Right cardiac atrium (tissue), 5 donors: ENCODE measurements around the gene PTN. TPM values are rescaled to one million over a fixed set of nuclear protein-coding genes. Genes with fewer than 3 reads are reported as not detected.

ENCODE experiments used
- ATAC-seq, 2 donors: fragments of 200-7000 bp; cut with Tn5 transposase; one replicate each; pipeline versions ENCODE4 v1.8.0 to v1.9.1; 2020; ENCODE audit warnings: moderate library complexity in 2 of 2, mild to moderate bottlenecking in 1 of 2
- DNase-seq, 3 donors: peaks; one replicate each; pipeline ENCODE4 v3.0.0-alpha.2; 2020
- H3K27ac ChIP-seq: one replicate; pipeline ENCODE4 v1.5.1; 2013; ENCODE audit warnings: mild to moderate bottlenecking, low read length, control low read depth, moderate library complexity
- H3K27me3 ChIP-seq: one replicate; pipeline ENCODE4 v1.6.1; 2013; ENCODE audit not compliant: control insufficient read depth, insufficient read depth
- H3K4me1 ChIP-seq: one replicate; pipeline ENCODE4 v1.6.1; 2013; ENCODE audit warnings: low read length; ENCODE audit not compliant: control insufficient read depth, insufficient read depth
- H3K4me3 ChIP-seq: one replicate; pipeline ENCODE4 v1.5.1; 2013; ENCODE audit warnings: low read length, control low read depth
- H3K9me3 ChIP-seq: one replicate; pipeline ENCODE4 v1.6.1; 2013; ENCODE audit warnings: low read length; ENCODE audit not compliant: control insufficient read depth
- WGBS: extraction: QIAGEN DNeasy Blood & Tissue Kit; methylation state at CpG from one replicate; pipeline ENCODE4 v1.1.7; 2013; 5-methylcytosine and 5-hydroxymethylcytosine counted together
- intact Hi-C, 4 donors: fragments of 100-400 bp; cut with DNase I; formaldehyde crosslinking; loops; one replicate each; pipeline versions ENCODE4 v1.11.0 to v1.14.0; 2022 to 2023
- polyA plus RNA-seq: library from polyadenylated mRNA; stranded (reverse); fragments of 200-250 nt; gene quantifications from one replicate; pipeline ENCODE4 v1.2.3, GENCODE V29; 2013
- total RNA-seq, 4 donors: library from RNA; stranded (reverse); fragmentation: NEBNext Ultra II Directional; extraction: Animal tissue kit (Norgen Biotek cat#: 25700); gene quantifications; one replicate each; pipeline ENCODE4 v1.2.1, GENCODE V29; 2021
- donor health status: healthy with polysubstance abuse.
- donor health status: DM: no; HTN: yes; CAD: no.
- donor health status: DM: no; HTN: no; CAD: no.
- donor health status: DM: no; HTN: yes; CAD: no; lungs with severe emphysema.
- donor health status: DM: yes; HTN: yes; CAD: no.

PTN gene
- total and polyA plus RNA-seq, 5 donors = 9.6 to 51.0 (median 19.7) TPM

DNA sequence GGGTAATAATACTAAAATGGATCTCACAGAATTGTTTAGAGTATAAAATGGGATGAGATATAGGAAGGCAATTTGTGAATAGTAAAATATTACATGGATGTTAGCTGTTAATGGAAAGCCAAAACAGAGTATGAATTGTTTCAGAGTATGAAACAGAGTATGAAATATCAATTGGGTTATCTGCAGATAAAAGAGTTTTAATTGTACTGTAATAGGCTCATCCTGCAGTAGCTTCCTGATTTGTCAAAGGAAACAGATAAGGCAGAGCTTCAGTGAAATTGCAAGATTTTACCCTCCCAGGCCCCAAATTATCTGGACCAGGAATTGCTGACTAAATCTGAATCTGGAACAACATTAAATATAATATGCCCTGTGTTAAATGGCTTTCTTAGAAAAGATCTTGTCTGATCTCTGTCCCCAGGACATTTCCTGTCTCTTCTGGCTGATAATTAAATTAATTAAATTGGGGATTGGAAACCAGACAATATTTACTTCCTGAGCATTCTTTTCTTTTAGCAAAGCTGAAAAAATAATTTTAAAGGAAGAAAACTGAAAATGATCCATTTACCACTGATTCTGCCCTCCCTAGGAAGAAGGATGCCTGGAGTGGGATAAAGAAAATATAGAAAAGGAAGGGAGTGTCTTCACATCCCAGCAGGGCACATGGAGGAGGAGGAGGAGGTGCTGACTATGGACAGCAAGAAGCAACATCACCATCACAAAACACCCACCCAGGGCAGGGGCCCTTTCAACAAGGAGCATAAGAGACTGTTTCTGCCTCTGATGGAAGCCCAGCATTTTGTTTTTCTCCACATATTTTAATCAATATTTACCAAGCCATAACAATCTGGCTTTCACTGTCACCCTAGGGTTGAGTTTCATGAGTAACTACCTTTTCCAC is 18.5 kb downstream of the PTN start:
- DNase-seq = no peak
- intact Hi-C loops = no loop called here
- Histone ChIP-seq H3K27ac (no peak overlapping the region), H3K27me3 (no peaks in the 10 kb centered on the region), H3K4me3 (no peak overlapping the region), H3K9me3 (no peaks in the 10 kb centered on the region), H3K4me1 (peaks cover 2% of the 10 kb centered on the region)
- no peak for ATAC-seq

- Histone ChIP-seq H3K4me1 (no peaks in the 10 kb centered on the region), H3K27ac (no peak overlapping the region), H3K27me3 (no peaks in the 10 kb centered on the region), H3K9me3 (no peaks in the 10 kb centered on the region), H3K4me3 (no peak overlapping the region)
- DNase-seq (no peak), ATAC-seq (no peak)
- 87% methylated on average over 9 of the region's 9 CpGs for WGBS
- intact Hi-C loops = no loop called here
Observed at GRCh38 chr7:137316648-137317353, 26.7 kb downstream of the PTN start.

- Histone ChIP-seq H3K9me3 (no peaks in the 10 kb centered on the region), H3K4me1 (no peaks in the 10 kb centered on the region), H3K27me3 (no peaks in the 10 kb centered on the region), H3K4me3 (no peak overlapping the region), H3K27ac (no peak overlapping the region)
- no peak for DNase-seq
- ATAC-seq = no peak
- intact Hi-C loops = no loop called here
- 56% methylated on average over 4 of the region's 4 CpGs for WGBS
Observed at GRCh38 chr7:137313201-137313600, 30.3 kb downstream of the PTN start.

DNA sequence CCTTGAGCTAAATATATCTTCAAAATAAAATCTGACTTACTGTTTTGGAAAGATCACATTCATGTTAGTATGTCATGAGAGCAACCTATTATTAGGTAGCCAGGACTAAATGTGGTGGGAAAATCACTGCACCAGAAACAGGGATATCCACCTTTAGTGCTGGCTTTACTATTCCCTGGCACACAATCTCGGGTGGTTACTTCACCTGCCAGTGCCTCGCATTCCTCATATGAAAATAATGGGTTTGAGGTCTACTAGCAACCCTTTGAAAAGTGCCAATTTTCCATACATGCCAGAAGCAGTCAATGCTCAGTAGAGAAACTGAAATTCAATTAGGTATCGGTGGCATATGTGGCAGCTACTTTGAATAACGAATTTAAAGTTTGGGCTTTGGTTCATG is 36.8 kb downstream of the PTN start:
- 78% methylated on average over 4 of the region's 4 CpGs for WGBS
- intact Hi-C loops = no loop called here
- DNase-seq = no peak
- ATAC-seq = no peak
- Histone ChIP-seq H3K27ac (no peak overlapping the region), H3K4me1 (no peaks in the 10 kb centered on the region), H3K9me3 (no peaks in the 10 kb centered on the region), H3K27me3 (no peaks in the 10 kb centered on the region), H3K4me3 (no peak overlapping the region)

DNA sequence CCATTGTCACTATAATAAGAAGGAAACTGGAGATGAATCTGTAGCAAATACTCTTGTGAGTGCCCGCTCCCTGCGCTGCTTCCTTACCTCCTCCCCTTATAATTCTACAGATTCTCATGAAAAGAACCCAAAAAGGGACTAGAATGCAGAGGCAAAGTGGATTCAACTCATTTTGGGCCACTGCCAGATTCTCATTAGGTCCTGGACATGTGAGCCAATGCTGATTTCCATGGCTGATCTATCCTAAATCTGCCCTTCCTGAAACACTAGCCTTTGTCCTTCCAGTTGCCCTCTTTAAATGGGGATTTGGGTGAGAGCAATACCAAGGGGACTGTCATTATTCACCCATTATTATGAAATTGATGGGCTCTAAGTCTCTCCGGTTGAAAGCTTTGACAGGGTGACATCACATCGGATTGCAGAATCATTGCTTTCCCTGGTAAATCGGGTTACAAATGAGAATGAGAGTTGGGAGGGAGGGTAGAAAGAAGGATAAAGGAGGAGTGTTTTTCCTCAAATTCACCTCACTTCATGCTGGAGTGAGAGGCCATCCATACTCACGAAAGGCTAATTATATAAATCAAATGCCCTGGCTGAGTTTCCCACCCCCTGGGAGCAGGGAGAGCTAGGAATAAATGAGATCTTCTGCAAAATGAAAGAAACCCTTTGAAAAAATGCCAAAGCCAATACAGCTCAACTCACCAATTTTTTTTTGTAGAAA is 37.5 kb downstream of the PTN start:
- Histone ChIP-seq H3K4me3 (no peak overlapping the region), H3K4me1 (no peaks in the 10 kb centered on the region), H3K27ac (no peak overlapping the region), H3K27me3 (no peaks in the 10 kb centered on the region), H3K9me3 (no peaks in the 10 kb centered on the region)
- 67% methylated on average over 6 of the region's 6 CpGs for WGBS
- DNase-seq = no peak
- no peak for ATAC-seq
- intact Hi-C loops = no loop called here

DNA sequence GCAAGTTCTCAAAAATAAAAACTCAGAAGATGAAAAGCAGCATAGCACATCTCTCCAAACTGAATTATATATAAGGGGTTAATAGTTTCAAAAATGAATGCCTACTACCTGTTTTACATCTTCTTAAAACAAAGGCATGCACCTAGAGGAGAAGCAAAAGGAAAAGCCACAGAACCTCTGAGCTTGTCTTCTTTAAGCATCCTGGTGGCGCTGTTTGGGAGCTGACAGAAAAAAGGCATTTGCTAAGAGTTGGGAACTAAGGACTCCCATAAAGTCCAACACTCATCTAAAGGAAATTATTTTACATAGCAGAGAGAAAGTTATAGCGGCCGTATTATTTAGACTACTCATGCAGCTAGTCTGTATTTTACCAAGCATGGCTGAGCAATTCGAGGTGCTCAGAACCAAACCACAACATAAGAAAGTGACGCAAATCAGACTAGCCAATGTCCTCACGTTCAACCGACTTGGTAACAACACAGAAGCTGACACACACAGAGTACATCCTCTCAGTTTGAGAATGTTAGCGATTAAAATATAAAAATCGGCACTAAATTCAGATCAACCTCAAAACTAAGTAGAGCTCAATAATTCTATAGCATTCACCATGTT is 38.8 kb downstream of the PTN start:
- H3K4me3 ChIP-seq = no peak overlapping the region
- WGBS = 75% methylated on average over 9 of the region's 9 CpGs

DNA sequence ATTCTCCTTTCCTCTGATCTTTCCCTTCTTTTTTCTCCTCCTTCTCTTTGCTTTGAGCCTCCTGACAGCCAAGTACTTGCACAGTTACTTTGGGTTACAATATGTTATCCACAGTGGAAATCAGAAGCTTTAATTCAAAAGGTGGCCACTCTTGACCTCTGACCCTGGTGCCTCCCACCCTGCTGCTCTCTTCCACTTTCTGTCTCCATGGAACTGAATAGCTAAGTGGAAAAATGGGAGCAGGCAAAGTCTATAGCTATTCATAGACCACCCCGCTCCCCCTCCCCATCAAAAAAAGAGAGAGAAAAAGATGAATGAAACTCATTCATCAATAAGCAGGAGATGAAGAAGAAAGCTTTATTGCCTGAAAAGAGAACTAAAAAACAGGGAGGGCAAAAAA is 39.4 kb downstream of the PTN start:
- H3K9me3 ChIP-seq = no peaks in the 10 kb centered on the region
- 94% methylated on average over 1 of the region's 1 CpG for WGBS
- no peaks in the 10 kb centered on the region for H3K27me3 ChIP-seq
- intact Hi-C loops = no loop called here
- no peak for DNase-seq
- H3K4me3 ChIP-seq = no peak overlapping the region
- ATAC-seq = no peak
- no peaks in the 10 kb centered on the region for H3K4me1 ChIP-seq
- H3K27ac ChIP-seq = no peak overlapping the region

More for the DNA sequence above, 38.8 kb downstream of the PTN start:
- H3K27me3 ChIP-seq = no peaks in the 10 kb centered on the region
- no peaks in the 10 kb centered on the region for H3K9me3 ChIP-seq
- intact Hi-C loops = no loop called here
- DNase-seq (no peak), ATAC-seq (no peak)
- H3K27ac ChIP-seq = no peak overlapping the region
- no peaks in the 10 kb centered on the region for H3K4me1 ChIP-seq

GRCh38 chr7:137302081-137302480 is 41.5 kb downstream of the PTN start:
- DNase-seq (no peak), ATAC-seq (no peak)
- Histone ChIP-seq H3K27me3 (no peaks in the 10 kb centered on the region), H3K27ac (no peak overlapping the region), H3K4me3 (no peak overlapping the region), H3K9me3 (no peaks in the 10 kb centered on the region), H3K4me1 (no peaks in the 10 kb centered on the region)
- intact Hi-C loops = no loop called here
- 71% methylated on average over 2 of the region's 2 CpGs for WGBS

GRCh38 chr7:137298464-137298794 is 45.1 kb downstream of the PTN start:
- WGBS = 45% methylated on average over 1 of the region's 1 CpG
- Histone ChIP-seq H3K4me1 (no peaks in the 10 kb centered on the region), H3K27ac (no peak overlapping the region), H3K9me3 (no peaks in the 10 kb centered on the region), H3K4me3 (no peak overlapping the region), H3K27me3 (no peaks in the 10 kb centered on the region)
- intact Hi-C loops = no loop called here
- DNase-seq (no peak), ATAC-seq (no peak)

GRCh38 chr7:137297551-137298463 is 45.7 kb downstream of the PTN start:
- H3K9me3 ChIP-seq = no peaks in the 10 kb centered on the region
- no peak for ATAC-seq
- intact Hi-C loops = no loop called here
- no peaks in the 10 kb centered on the region for H3K27me3 ChIP-seq
- H3K4me3 ChIP-seq = no peak overlapping the region
- WGBS = 72% methylated on average over 9 of the region's 9 CpGs
- DNase-seq = no peak
- no peaks in the 10 kb centered on the region for H3K4me1 ChIP-seq
- no peak overlapping the region for H3K27ac ChIP-seq
